Astrocyte of the cerebellum (primary cell): ENCODE measurements around the gene BTRC.
"Not testable (repeated sequence)": the region's sequence is repeated elsewhere in the genome, so short reads cannot be mapped to it uniquely, and the experiment has no call there.

Source experiments
- DNase-seq: peaks from one replicate; pipeline ENCODE4 v3.0.0-alpha.2; 2011; ENCODE audit warnings: low read depth
- H3K4me3 ChIP-seq: 2 replicates; pipeline ENCODE4 v1.5.1; 2011; ENCODE audit warnings: mild to moderate bottlenecking, low read depth, low read length, moderate library complexity
- in situ Hi-C: cut with HindIII; loops from 2 replicates; pipeline ENCODE4 v1.10.0; 2017; ENCODE audit warnings: low sequenced_read_pairs
- TF ChIP-seq, protein P1 (sequence below): IDR thresholded peaks from 2 replicates; pipeline ENCODE4 v1.5.1; 2012; ENCODE audit warnings: low read length, low read depth, moderate library complexity, mild to moderate bottlenecking; ENCODE audit errors: missing control alignments

BTRC gene

DNA sequence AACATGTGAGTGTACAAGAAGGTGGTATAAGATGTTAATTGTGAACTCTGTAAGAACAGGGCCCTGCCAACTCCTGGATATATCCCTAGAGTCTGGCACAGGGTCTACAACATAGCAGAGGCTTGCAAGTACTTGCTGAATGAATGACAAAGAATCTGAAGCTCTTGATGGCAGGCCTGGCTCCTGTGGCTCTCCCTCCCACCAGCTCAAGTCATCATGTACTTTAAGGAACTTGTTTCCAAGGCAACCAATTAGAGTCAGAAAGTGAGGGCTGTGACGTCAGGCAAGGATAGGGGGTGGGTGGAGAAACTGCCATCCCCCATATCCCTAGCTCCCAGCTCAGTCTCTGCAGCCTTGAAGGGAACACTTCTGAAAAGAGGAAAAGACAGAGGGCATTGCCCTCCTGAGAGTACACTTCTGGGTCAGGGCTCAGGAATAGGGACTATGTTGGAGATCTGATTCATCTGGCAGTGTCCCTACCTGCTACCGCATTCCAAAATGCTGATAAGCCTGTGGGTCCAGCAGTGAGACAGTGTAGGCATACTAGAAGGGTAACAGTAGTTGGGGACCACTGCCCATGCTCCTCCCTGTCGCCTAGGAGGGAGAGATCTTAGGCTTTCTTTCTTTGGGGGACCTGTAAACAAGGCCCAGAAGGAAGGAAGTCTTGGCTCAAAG is 34.6 kb upstream of the BTRC start:
- in situ Hi-C loops, result no loop called here
- no peak for DNase-seq
- no peak overlapping the region for H3K4me3 ChIP-seq
- TF ChIP-seq, protein P1, sequence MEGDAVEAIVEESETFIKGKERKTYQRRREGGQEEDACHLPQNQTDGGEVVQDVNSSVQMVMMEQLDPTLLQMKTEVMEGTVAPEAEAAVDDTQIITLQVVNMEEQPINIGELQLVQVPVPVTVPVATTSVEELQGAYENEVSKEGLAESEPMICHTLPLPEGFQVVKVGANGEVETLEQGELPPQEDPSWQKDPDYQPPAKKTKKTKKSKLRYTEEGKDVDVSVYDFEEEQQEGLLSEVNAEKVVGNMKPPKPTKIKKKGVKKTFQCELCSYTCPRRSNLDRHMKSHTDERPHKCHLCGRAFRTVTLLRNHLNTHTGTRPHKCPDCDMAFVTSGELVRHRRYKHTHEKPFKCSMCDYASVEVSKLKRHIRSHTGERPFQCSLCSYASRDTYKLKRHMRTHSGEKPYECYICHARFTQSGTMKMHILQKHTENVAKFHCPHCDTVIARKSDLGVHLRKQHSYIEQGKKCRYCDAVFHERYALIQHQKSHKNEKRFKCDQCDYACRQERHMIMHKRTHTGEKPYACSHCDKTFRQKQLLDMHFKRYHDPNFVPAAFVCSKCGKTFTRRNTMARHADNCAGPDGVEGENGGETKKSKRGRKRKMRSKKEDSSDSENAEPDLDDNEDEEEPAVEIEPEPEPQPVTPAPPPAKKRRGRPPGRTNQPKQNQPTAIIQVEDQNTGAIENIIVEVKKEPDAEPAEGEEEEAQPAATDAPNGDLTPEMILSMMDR, result no peak

DNA sequence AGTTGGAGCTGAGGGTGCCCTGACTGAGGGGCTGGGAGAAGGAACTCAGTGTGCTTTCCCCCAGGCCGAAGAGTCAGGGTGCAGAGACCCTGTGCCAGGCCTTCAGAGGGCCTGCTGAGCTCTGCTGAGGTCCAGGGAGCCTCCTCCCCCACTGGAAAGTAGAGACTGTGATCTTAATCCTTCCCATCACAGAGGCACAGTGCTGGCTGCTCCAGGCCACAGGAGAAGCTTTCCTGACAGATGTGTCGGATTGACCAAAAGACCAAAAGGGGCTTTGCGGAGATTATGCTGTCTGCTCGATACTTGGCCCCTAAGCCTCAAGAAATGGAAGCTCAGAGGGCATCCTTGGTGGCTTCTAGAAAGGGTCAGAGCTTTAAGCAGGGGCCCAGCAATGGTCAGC is 32.9 kb upstream of the BTRC start:
- no peak overlapping the region for H3K4me3 ChIP-seq
- DNase-seq, result no peak
- in situ Hi-C loops, result no loop called here
- TF ChIP-seq, protein P1, result no peak

DNA sequence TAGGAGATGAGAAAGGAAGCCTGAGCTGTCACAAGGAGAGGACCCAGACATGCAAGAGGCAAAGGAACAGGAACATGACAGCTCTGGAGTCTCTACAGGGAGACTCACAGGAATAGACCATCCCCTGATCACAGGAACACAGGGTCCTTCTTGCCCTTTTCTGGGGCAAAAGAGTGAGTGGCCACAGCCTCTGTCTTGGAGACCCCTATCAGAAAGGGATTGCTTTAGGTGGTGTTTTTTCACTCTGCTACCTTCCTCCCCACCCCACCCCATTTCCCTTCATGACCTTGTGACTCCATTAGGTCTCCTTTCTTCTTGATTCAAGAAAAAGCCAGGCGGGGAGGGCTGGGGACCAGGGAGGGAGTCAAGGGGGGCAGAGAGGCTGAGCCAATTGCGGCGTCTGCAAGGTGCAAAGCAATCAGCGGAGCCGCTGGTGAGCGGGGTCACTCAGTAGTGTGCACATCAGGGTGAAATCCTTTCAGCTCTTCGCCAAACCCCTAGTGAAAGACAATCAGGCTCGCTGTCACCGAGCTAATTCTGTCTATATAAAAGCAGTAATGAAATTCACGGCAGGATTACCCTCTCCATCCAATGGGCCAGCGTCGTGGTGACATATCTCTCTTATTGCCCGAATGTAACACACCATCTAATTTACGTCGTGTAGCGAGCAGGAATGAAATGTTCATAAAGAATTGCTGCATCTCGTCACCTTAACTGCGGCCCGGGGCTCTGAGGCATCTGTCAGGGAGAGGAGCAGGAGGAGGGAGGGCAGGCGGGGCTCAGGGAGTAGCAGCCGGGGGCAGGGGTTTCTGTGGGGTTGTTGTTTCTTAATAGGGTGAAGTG is 31.5 kb upstream of the BTRC start:
- DNase-seq, result no peak
- in situ Hi-C loops, result no loop called here
- TF ChIP-seq, protein P1, result no peak
- no peak overlapping the region for H3K4me3 ChIP-seq

DNA sequence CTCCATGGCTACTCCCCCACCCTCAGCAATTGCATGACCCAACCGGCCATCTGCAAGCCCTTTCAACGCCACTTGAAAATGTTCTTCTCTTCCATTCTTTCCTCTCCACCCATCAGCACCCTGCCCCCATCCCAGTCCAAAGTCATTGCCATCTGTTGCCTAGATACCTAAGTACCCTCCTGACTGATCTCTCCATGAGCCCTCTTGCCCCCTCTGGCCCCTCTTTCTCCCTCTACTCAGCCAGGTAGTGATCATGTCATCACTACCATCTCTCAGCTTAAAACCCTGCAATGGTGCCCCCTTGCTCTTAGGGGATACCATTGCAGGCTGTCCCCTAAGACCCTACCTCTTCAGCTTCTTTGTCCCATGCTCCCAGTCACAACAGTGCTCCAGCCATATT is 30.5 kb upstream of the BTRC start:
- TF ChIP-seq, protein P1, result no peak
- in situ Hi-C loops, result no loop called here

DNA sequence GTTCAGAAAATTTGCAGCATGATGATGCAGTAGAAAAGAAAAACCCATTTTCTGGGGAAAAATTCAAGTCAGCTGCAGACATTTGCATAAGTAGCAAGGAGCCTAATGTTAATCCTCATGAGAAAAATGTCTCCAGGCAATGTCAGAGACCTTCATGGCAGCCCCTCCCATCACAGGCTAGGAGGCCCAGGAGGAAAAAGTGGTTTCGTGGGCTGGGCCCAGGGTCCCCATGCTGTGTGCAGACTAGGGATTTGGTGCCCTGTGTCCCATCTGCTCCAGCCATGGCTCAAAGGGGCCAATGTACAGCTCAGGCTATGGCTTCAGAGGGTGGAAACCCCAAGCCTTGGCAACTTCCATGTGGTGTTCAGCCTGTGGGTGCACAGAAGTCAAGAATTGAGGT is 26.5 kb upstream of the BTRC start:
- DNase-seq, in situ Hi-C loops, H3K4me3 ChIP-seq: not testable (repeated sequence)

More for the DNA sequence above, 30.5 kb upstream of the BTRC start:
- DNase-seq, result no peak
- H3K4me3 ChIP-seq, result no peak overlapping the region

DNA sequence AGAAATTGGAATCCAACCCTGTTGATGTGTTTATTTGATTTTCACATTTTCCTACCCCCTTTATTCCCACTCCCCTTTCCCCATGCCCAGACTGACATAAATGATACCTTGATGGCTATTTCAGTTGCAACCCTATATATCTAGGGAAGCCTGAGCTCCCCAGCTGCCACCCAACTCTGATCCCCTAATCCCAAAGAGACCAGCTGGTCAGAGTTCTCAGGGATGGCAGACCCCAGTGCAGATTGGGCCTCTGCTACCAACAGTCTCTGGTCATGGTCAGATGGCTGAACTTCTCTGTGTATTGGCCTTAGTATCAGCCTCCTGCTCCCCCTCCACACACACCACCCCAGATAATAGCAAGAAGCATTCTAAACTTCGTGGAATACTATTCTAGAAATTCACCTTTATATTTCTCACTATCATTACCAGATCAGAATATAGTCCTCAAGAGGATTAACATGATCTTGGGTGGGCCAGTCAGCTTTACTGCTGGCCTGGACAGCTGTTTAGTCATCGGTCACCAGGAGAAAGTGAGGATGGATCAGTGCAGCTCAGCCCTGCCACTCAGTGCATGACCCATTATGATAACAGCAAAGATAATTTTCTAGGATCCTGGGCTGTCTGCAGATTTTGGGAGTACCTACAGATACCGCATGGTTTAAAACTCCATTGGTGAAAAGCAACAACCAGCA is 24.5 kb upstream of the BTRC start:
- DNase-seq, result no peak
- TF ChIP-seq, protein P1, result no peak
- in situ Hi-C loops, result loop anchor here (5.0 kb wide), 1 partner anchor 42 kb away; no protein-coding TSS in a partner anchor
- H3K4me3 ChIP-seq, result no peak overlapping the region

DNA sequence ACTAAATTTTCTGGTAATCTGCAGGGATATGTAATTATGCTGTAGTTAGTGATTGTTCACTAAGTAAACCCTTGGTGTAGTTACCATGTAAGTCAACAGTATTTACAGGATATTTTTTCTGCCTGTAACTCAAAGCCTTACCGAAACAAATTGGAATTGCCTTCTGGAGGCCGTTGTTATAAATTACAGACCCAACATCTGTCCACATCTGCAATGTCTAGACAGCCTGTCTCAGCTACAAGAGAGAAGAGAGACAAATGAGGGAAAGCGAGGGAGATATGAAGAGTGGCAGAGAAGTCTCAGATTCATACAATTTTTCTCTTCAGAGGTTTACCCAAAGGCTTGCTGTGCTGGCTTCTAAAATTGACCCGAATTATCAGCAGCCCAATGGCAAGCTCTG is 23.7 kb upstream of the BTRC start:
- TF ChIP-seq, protein P1, result no peak
- H3K4me3 ChIP-seq, result no peak overlapping the region
- in situ Hi-C loops, result loop anchor here (5.0 kb wide), 1 partner anchor 43 kb away; no protein-coding TSS in a partner anchor
- no peak for DNase-seq
